GM18519 (cell line): ENCODE measurements around the gene PEX7.
A peak's percentile ranks its signal among the peaks of the same experiment; 100 is the strongest.
"Not testable (repeated sequence)": the region's sequence is repeated elsewhere in the genome, so short reads cannot be mapped to it uniquely, and the experiment has no call there.

Experiments used
- ATAC-seq: cut with Tn5 transposase; IDR thresholded peaks from one replicate; pipeline ENCODE4 v1.9.1; 2021; ENCODE audit warnings: mild to moderate bottlenecking, moderate library complexity; ENCODE audit not compliant: unreplicated experiment, low FRiP score

Gene PEX7, protein sequence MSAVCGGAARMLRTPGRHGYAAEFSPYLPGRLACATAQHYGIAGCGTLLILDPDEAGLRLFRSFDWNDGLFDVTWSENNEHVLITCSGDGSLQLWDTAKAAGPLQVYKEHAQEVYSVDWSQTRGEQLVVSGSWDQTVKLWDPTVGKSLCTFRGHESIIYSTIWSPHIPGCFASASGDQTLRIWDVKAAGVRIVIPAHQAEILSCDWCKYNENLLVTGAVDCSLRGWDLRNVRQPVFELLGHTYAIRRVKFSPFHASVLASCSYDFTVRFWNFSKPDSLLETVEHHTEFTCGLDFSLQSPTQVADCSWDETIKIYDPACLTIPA

DNA sequence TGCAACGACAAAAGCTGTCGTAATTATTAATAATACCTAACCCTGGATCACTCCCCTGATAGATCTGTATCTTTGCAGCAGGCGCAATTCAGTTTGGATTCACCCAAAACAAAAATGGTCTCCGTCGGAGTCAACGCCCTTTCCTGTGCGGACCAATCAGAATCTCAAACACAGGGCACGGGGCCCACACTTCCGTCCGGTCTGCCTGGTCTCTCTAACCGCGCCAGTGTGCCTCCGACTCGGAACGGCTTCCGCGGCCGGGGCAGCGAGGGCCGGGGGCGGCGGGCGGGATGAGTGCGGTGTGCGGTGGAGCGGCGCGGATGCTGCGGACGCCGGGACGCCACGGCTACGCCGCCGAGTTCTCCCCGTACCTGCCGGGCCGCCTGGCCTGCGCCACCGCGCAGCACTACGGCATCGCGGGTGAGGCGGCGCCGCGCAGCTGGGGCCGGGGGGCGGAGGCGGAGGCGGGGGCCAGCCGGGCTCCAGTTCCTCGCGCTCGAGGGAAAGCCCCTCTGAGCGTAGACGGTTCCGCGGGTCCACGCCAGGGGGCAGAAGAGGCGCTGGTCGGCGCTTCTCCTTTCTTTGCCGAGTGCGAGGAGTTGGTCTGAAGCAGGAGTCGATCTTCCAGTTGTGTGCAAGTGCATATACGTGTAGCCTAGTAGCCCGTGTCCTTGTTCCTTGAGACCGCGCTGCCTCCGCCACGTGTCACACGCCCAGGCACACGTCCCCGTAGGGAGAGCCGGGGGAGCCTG is at the start of gene PEX7:
Gene PEX7, plus strand, starts transcription at position 217 of the 752 bp plus-strand sequence. Its CDS starts 74 bp downstream, at position 291.
- peak; percentile 86 for ATAC-seq

DNA sequence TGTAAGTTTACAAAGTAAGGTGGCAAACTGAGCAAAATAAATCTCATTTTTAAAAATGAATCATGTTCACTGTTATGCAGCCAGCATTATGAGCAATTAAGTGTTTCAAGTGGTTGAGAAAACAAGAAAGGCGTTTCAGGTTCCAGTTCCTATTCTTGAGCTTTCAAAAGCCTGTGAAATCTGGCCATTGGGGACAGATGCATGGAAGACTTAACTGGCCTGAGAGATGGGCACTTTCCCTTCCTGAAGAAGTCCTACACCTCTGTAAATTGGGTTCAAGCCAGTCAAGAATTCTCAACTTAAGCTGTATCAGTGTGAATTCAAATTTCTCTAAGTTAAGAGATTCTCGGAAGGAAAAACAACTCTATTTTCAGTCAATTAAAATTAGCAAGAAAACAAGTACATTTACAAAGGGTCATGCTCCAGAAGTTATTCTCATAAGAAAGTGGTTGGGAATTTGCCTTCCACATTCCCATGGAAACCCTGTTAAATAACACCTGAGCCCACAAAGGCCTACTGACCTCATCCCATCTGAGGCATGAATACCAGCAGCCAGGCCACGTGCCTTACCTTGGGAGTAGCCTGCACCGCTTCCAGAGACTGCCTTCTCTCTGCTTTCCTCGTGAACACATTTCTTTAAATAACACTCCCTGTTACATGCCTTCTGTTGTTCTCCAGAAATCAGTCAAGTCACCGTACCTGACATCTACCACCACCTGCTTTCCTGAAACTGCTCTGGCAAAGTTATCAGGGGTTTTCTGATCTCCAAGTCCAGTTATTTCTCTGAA is 49.5 kb upstream of the PEX7 start:
- peak; percentile 52 for ATAC-seq

DNA sequence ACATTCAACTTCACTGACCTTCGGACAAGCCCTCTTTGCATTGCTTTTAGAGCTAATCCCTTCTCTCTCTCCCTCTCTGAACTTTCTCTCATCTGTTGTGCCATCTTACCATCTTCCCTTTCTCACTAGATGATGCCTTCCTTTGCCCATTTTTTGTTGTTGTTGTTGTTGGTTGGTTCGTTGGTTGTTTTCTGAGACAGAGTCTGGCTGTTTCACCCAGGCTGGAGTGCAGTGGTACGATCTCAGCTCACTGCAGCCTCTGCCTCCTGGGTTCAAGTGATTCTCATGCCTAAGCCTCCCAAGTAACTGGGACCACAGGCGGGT is 49.0 kb upstream of the PEX7 start:
- no peak for ATAC-seq

DNA sequence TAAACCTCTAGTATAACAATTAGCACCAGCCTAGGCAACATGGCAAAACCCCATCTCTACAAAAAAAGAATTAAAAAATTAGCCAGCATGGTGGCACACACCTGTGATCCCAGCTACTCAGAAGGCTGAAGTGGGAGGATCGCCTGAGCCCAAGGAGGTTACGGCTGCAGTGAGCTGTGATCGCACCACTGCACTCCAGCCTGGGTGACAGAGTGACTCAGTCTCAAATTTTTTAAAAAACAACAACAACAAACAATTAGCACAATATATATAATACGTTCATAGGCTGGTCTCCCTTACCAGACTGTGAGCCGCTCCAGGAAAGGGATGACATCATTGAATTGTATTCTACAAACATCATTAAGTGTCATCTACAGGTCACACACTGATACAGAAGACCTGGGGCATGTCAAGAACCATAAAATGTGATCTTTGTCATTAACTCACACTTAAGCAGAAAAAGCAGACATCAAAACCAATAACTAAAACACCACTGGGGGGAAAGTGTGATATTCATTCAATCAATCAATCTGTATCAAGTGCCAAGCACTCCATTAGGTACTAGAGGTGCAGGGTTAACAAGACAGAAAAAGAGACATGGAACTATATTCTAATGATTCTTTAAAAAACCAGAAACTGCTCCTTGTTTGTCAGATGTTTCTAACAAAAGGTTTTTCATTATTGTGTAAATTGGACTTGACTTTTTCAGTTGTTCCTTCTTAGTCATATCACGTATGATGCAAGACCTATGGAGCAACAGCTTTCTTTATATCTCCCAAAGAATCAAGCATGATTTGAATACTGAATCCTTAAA is 48.0 kb upstream of the PEX7 start:
- no peak for ATAC-seq

DNA sequence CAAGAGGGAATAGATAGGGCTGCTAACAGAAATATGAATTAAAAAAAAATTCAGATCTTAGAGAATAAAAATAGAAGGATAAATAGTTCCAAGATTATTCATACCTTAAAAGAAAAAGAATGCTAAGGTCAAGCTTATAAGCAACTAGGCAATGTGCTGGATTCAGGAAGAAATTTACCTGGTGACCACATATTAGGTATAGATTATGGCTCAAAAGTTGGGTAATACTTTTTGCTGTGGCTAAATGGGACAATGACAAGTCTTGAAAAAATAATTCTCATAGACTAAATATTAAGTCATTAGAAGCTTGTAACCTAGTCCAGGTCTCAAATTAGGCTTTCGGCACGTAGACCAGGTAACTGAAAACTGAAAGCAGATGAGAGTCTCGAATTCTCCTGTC is 47.3 kb upstream of the PEX7 start:
- ATAC-seq: no peak

DNA sequence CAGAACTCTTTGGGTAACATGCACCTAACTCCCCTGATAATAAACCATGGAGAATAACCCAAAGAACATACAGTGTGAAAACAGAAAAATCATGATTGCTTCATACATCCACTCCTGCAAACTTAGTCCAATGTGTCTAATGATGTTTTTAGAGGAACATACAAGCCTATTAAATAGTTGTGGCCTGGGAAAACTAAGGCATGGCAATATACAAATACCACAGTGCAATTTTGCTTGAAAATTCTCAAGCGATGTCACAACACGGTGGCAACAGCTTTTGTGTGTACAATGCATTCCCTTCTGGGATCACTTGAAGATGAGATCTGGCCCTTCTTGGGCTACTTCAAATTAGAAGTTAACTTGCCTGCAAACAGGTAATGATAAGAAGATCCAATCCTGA is 46.8 kb upstream of the PEX7 start:
- ATAC-seq: no peak

DNA sequence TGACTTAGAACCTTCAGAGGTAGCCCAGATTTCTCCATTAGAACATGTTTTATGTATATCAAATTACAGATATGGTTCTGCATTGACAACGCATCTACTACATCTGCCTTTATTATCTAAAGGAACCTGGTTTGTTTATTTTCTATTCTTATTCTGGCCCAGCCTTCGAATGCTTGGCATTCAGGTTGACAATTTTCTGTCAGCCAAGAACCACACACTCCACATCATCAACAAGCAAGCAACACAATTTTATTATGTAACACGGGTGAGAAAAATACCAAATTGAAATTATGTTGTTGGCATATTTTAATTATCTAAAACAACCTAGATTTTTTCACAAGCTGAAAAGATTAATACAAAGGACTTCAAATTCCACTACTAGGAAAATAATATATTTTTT is 44.7 kb upstream of the PEX7 start:
- ATAC-seq: no peak

DNA sequence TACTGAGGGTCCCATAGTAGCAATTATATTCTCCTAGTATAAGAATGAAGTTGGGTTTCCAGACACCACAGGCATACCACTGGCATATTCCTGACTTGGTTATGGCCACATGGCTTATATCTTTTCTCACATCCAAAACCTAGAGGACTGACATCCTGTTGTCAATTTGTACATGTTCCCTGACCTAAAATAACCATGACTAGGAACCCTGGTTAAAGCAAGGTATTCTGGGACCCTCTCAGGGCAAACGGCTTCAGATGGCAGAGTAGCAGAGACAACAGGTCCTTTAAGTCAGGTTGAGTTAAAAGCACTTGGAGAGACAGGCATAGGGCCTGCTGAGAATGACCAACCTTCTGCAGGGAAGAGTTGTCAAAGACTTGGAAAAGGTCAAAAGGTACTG is 42.7 kb upstream of the PEX7 start:
- no peak for ATAC-seq

DNA sequence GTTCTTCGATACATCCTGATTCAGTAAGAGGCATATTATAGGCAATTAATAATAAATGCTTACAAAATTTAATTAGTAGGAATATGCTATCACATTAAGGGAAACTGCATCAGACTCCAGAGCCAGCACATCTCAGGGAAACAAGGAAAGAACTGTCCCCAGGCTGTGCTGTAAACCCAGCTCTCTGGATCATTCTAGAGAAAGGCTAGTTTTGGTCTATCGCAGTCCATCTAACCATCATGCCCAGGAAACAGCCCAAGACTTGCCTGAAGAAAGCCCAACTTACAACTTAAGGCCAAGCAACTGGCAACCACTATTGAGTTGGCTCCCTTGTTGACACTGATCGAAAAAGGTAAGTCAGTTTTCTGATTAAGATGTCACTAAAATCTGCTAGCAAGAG is 41.4 kb upstream of the PEX7 start:
- no peak for ATAC-seq

DNA sequence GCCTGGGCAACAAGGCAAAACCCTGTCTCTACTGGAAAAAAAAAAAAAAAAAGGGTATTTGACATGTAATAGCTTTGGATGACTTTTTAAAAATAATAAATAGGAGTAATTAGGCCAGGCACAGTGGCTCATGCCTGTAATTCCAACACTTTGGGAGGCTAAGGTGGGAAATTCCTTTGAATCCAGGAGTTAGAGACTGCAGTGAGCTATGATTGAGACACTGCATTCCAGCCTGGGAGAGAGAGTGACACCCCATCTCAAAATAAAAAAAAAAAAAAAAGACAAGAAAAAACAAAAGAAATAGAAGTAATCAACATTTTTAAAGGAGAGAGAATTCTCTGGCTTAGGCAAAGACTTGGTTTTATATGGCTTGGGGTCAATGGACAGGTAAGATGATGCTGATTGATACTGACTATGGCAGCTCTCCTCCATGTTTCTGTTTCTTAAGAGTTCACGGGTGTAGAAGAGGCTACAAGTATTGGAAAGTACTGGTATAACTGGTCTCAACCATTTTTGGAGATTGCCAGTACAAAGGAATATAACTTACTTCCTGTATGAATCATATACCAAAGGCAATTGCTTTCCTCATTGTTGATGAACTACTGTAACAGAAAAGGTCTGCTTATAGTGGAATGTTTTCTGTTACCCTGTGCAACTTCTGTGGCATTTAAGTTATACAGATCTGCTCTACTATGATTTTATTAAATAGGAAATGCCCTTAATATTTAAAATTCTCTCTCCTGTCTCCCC is 40.2 kb upstream of the PEX7 start:
- ATAC-seq: no peak

DNA sequence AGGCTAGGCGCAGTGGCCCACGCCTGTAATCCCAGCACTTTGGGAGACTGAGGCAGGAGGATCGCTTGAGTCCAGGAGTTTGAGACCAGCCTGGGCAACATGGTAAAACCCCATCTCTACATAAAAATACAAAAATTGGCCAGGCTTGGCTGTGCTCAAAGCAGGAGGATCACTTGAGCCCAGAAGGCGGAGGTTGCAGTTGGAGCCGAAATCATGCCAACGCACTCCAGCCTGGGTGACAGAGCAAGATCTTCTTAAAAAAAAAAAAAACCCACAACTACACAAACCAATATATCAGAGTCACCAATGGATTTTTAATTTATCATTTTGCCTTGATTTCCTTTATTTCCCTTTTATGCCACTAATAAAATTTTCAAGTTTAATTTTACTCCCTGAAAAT is 39.4 kb upstream of the PEX7 start:
- no peak for ATAC-seq

DNA sequence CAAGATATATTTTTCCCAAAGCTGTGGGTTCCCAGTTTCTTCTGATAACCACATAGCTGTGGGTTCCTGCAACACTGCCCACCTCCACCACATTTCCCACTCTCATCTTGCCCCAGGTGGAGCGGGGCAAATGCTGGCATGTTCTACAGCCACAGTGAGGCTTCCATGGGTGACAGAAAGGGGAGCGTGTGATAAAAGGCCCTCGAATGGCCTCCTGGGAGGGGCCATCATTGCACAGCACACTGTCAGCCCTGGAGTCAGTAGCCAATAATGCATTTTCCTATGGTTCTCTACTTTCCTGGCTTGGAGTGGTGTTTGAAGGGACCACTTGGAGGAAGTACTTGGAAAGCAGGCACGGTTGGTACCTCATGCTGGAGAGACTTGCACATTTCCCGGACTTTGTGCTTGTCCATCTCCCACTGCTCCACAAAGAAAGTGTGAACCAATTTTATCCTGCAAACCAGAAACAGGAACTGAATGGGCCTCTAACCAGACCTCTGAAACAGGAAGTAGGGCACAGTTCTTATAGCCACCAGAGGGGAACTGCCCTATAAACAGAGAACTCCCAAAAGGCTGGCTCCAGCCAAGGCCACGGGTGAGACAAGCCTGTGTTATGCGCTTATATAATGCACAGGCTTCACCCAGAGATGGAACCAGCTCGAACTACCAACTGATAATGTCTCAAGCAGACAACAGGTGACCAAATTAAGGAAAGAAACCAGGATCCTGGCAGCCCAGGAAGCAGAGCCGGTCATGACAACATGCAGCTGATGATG is 38.7 kb upstream of the PEX7 start:
- ATAC-seq: peak; percentile 50

DNA sequence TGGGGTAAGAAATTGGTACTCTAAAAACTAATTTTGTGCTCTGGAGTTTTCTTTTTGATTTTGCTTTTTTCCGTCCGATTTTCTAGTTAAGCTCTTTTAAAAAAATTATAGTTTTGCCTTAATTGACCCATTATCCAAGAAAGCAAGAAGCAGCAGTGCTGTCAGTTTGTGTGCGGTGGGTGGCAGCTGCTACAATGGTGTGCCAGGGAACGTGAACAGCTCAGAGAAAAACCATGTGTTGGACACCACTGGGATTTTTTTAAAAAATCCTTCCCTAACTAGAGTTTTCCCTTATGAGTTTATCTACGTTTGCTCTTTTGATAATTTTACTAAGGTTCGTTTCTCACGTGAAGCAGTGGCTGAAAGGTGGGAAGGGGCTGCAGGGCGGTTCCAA is 38.1 kb upstream of the PEX7 start:
- no peak for ATAC-seq

DNA sequence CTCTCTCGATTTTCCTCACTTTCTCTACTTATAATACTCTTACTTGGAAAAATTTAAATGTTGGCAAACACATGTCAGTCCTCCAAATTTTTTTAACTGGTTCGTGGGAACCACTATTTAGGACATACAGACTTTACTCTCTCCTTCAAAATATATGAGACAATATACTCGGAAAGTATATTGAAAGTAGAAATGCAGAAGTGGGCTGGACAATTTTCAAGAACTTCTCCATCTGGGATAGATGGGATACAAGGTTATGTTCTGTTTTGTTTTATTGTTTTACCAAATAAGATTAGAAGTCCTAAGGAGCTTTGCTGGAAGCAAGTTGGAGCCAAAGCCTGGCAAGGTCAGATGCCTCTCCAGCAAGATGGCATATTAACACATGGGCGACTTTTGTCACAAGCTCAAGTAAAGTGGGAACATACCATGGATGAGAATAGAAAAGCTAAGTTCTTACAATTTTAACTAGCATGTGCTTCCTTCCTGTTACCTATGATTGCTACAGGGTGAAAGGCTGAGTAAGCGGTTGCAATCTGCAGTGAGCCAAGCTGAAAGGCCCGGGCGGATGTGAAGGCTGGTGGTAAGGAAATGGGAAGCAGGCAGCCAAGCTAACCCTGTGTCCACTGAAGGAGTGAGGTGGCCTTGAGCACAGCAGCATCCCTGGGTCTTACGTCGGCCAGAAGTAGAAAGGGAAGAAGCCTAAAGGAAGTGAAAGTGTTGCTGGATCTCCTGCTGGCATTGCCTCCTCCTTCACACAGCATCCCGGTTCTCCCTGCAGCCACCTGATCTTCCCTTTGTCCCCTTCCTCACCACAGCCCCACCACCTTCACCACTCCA is 37.3 kb upstream of the PEX7 start:
- ATAC-seq: no peak

DNA sequence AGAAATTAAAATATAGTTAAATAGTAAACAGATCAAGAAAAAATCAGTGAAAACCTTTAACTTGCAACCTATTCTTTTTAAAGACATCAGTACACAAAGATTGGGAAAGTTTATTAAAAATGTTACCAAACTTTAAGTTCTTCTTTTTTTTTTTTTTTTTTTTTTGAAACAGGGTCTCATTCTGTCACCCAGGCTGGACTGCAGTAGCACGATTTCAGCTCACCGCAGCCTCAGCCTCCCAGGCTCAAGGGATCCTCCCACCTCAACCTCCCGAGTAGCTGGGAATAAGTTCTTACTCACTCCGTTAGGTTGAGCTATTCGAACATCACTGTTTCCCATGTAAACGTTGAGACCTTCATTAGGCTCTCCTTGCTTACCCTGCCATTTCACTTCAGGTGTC is 35.7 kb upstream of the PEX7 start:
- ATAC-seq: no peak

DNA sequence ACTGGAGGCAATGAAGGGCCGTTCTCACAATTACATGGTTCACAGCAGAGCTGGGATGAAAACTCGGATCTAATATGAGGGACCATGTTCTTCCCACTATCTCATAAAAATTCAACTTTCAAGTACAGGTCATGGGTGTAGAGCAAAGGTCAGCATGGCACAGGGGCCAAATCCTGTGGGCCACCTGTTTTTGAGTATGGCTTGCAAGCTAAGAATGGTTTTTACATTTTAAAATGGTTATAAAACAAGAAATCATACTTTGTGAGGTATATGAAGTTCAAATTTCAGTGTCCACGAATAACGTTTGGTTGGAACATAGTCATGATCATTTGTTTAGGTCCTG is 34.7 kb upstream of the PEX7 start:
- no peak for ATAC-seq

DNA sequence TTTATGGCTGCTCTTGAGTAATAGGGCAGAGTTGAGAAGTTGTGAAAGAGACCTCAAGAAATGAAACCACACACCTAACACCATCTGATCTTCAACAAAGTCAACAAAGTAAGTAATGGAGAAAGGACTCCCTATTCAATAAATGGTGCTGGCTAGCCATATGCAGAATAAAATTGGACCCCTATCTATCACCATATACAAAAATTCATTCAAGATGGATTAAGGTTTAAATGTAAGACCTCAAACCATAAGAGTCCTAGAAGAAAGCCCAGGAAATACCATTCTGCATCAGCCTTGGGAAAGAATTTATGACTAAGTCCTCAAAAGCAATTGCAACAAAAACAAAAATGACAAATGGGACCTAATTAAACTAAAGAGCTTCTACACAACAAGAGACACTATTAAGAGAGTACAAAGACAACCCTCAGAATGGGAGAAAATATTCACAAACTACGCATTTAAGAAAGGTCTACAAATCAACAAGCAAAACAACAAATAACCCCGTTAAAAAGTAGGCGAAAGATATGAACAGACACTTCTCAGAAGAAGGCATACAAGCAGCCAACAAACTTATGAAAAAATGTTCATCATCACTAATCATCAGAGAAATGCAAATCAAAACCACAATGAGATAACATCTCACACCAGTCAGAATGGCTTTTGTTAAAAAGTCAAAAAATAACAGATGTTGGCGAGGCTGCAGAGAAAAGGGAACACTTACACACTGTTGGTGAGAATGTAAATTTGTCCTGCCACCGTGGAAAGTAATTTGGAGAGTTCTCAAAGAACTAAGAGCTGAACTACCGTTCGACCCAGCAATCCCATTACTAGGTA is 34.1 kb upstream of the PEX7 start:
- ATAC-seq: no peak

DNA sequence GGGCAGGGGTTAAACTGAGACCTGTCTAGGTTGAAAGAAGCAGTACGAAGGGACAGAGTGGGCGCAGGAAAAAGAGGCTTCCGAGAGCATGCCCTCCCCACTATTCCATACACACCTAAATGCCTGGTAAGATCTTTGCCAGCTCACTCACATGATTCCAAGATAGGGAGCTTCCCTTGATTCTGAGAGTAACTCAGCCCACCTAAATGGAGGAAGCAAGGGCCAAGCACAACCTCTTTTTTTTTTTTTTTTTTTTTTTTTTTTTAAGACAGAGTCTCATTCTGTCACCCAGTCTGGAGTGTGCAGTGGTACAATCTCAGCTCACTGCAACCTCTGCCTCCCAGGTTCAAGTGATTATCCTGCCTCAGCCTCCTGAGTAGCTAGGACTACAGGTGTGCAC is 33.0 kb upstream of the PEX7 start:
- not testable (repeated sequence) for ATAC-seq
